ENCODE measurements around the gene CDC42EP4. TPM values are rescaled to one million over a fixed set of nuclear protein-coding genes. Genes with fewer than 3 reads are reported as not detected.

The CDC42EP4 gene
- 3.0 and 5.1 TPM in 2 replicates for total RNA-seq
- polyA plus RNA-seq (2012): 8.3 TPM

GRCh38 chr17:73311781-73312641 lies at the start of gene CDC42EP4:
CDC42EP4 (minus strand) TSS chr17:73312001; CDS start chr17:73286500, 25,501 bp downstream.
- DNase-seq (ENCODE audit: low read depth): peak; percentile 91

- no peak for DNase-seq (ENCODE audit: low read depth)
Observed at GRCh38 chr17:73360961-73361761, 49.4 kb upstream of the CDC42EP4 start.

- DNase-seq (ENCODE audit: low read depth): no peak
Observed at GRCh38 chr17:73359987-73360410, 48.2 kb upstream of the CDC42EP4 start.

GRCh38 chr17:73359352-73359751 lies 47.6 kb upstream of the CDC42EP4 start:
- DNase-seq (ENCODE audit: low read depth): no peak

- no peak for DNase-seq (ENCODE audit: low read depth)
Observed at GRCh38 chr17:73358668-73359067, 46.9 kb upstream of the CDC42EP4 start.

GRCh38 chr17:73357981-73358380 lies 46.2 kb upstream of the CDC42EP4 start:
- DNase-seq (ENCODE audit: low read depth): no peak

GRCh38 chr17:73357318-73357717 lies 45.5 kb upstream of the CDC42EP4 start:
- no peak for DNase-seq (ENCODE audit: low read depth)

GRCh38 chr17:73356561-73357170 lies 44.9 kb upstream of the CDC42EP4 start:
- DNase-seq (ENCODE audit: low read depth): peak; percentile 26

- no peak for DNase-seq (ENCODE audit: low read depth)
Observed at GRCh38 chr17:73354423-73355284, 42.9 kb upstream of the CDC42EP4 start.

- DNase-seq (ENCODE audit: low read depth): no peak
Observed at GRCh38 chr17:73352261-73352660, 40.5 kb upstream of the CDC42EP4 start.

- no peak for DNase-seq (ENCODE audit: low read depth)
Observed at GRCh38 chr17:73351764-73352163, 40.0 kb upstream of the CDC42EP4 start.

- DNase-seq (ENCODE audit: low read depth): no peak
Observed at GRCh38 chr17:73350864-73351263, 39.1 kb upstream of the CDC42EP4 start.

GRCh38 chr17:73349647-73350046 lies 37.8 kb upstream of the CDC42EP4 start:
- no peak for DNase-seq (ENCODE audit: low read depth)

GRCh38 chr17:73349138-73349537 lies 37.3 kb upstream of the CDC42EP4 start:
- DNase-seq (ENCODE audit: low read depth): no peak

- no peak for DNase-seq (ENCODE audit: low read depth)
Observed at GRCh38 chr17:73348829-73349095, 37.0 kb upstream of the CDC42EP4 start.

- no peak for DNase-seq (ENCODE audit: low read depth)
Observed at GRCh38 chr17:73348018-73348828, 36.4 kb upstream of the CDC42EP4 start.

- DNase-seq (ENCODE audit: low read depth): no peak
Observed at GRCh38 chr17:73347351-73347750, 35.5 kb upstream of the CDC42EP4 start.

- DNase-seq (ENCODE audit: low read depth): no peak
Observed at GRCh38 chr17:73346501-73347162, 34.8 kb upstream of the CDC42EP4 start.

- DNase-seq (ENCODE audit: low read depth): peak; percentile 89
Observed at GRCh38 chr17:73343739-73344454, 32.1 kb upstream of the CDC42EP4 start.

All from myocyte (in vitro differentiated cells).